LNCAP (cell line): ENCODE data around the gene KRTAP4-6.
"Not testable (repeated sequence)": the region's sequence is repeated elsewhere in the genome, so short reads cannot be mapped to it uniquely, and the experiment has no call there.

ENCODE experiments used
- CTCF ChIP-seq: fragments of 450-650 bp; IDR thresholded peaks from 2 replicates; pipeline ENCODE4 v1.5.1; 2017; ENCODE audit warnings: mild to moderate bottlenecking

The KRTAP4-6 gene

GRCh38 chr17:41118721-41119120, 21.6 kb downstream of the KRTAP4-6 start:
- no peak for TF ChIP-seq CTCF

- TF ChIP-seq CTCF = not testable (repeated sequence)
Measured at GRCh38 chr17:41117846-41118386, 22.4 kb downstream of the KRTAP4-6 start, which contains the start of gene KRTAP4-11. Gene KRTAP4-11, minus strand, starts transcription at chr17:41118373. Its CDS starts 58 bp downstream, at chr17:41118315.

GRCh38 chr17:41116297-41116696, 24.0 kb downstream of the KRTAP4-6 start:
- TF ChIP-seq CTCF = no peak

- no peak for TF ChIP-seq CTCF
Measured at GRCh38 chr17:41111151-41111885, 29.0 kb downstream of the KRTAP4-6 start.

- TF ChIP-seq CTCF = no peak
Measured at GRCh38 chr17:41107941-41108450, 32.3 kb downstream of the KRTAP4-6 start.

GRCh38 chr17:41105347-41105746, 35.0 kb downstream of the KRTAP4-6 start, which contains the start of gene KRTAP4-9:
Gene KRTAP4-9, plus strand, starts transcription at chr17:41105389. Its CDS starts 0 bp downstream, at chr17:41105389.
- not testable (repeated sequence) for TF ChIP-seq CTCF

- no peak for TF ChIP-seq CTCF
Measured at GRCh38 chr17:41103896-41104295, 36.4 kb downstream of the KRTAP4-6 start.
